SU-DHL-6 (cell line): Measurements from ENCODE around the gene LCOR.

Experiments used
- CTCF ChIP-seq: fragments of 200-600 bp; sonication (generic); IDR thresholded peaks from one replicate; pipeline ENCODE4 v1.5.1; 2017; ENCODE audit warnings: antibody characterized with exemption, mild to moderate bottlenecking, low read length, moderate library complexity; ENCODE audit not compliant: insufficient read depth, poor library complexity, severe bottlenecking
- EZH2phosphoT487 ChIP-seq: fragments of 200-600 bp; sonication (generic), shearing (Covaris generic); conservative IDR thresholded peaks from 2 replicates; pipeline ENCODE4 v1.6.1; 2018; ENCODE audit warnings: mild to moderate bottlenecking, antibody characterized with exemption, low read length, moderate library complexity, mixed read lengths

GRCh38 chr10:97025613-97026242 lies 193.6 kb downstream of the LCOR start:
- TF ChIP-seq CTCF, result peak; percentile 55
- no peak for TF ChIP-seq EZH2phosphoT487
